ENCODE measurements around the gene SMIM29.

DNA sequence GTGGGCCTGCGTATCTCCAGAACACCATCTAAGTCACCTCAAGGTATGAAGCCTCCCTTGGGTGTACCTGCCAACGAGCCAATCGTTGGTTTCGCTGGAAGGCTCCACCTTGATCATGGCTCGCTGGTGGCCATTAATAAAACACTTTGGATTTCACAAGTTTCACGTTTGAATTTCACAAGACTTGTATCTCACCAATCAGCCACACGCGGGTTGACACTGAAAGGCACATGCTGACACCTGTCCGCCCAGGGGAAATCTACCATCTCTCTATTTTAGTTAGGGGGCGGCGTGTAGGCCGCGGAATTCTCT is 12.7 kb downstream of the SMIM29 start:
- no peak for TF ChIP-seq POLR2A (IDR thresholded peaks at IDR 0.05)
- TF ChIP-seq, protein P1, sequence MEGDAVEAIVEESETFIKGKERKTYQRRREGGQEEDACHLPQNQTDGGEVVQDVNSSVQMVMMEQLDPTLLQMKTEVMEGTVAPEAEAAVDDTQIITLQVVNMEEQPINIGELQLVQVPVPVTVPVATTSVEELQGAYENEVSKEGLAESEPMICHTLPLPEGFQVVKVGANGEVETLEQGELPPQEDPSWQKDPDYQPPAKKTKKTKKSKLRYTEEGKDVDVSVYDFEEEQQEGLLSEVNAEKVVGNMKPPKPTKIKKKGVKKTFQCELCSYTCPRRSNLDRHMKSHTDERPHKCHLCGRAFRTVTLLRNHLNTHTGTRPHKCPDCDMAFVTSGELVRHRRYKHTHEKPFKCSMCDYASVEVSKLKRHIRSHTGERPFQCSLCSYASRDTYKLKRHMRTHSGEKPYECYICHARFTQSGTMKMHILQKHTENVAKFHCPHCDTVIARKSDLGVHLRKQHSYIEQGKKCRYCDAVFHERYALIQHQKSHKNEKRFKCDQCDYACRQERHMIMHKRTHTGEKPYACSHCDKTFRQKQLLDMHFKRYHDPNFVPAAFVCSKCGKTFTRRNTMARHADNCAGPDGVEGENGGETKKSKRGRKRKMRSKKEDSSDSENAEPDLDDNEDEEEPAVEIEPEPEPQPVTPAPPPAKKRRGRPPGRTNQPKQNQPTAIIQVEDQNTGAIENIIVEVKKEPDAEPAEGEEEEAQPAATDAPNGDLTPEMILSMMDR (IDR thresholded peaks at IDR 0.05): no peak
